IMR-90 (cell line): Measurements from ENCODE around the gene TBCD. TPM values are rescaled to one million over a fixed set of nuclear protein-coding genes. Genes with fewer than 3 reads are reported as not detected.

Experiments
- ATAC-seq: fragments of 200-7000 bp; cut with Tn5 transposase; 2 replicates; pipeline ENCODE4 v1.9.1; 2020; ENCODE audit warnings: low read depth, mild to moderate bottlenecking, moderate library complexity
- BruUV-seq: library from RNA; stranded (reverse); fragments of 400-500 nt; replicated peaks from 2 replicates; lab custom pipeline; 2021; lab: Mats Ljungman, UMichigan
- CTCF ChIA-PET: fragments of 300-600 bp; formaldehyde crosslinking; extraction: SDS; loops from one replicate; lab custom pipeline; 2021; ENCODE audit warnings: antibody characterized with exemption; lab: Yijun Ruan, JAX
- POLR2A ChIA-PET: fragments of 300-600 bp; sonication (Branson Sonifier 250); formaldehyde crosslinking; loops from one replicate; lab custom pipeline; 2022; ENCODE audit warnings: antibody characterized with exemption; ENCODE audit not compliant: unreplicated experiment; lab: Charles Lee
- DNase-seq: peaks from one replicate; pipeline ENCODE4 v3.0.0; 2013
- H2AFZ ChIP-seq: replicated peaks from 2 replicates; pipeline ENCODE3; 2013; ENCODE audit warnings: low read length, mild to moderate bottlenecking; ENCODE audit not compliant: poor library complexity
- H2AK5ac ChIP-seq: 2 replicates; pipeline ENCODE4 v1.6.1; 2013; ENCODE audit warnings: low read depth, low read length, inconsistent platforms
- H2AK9ac ChIP-seq: replicated peaks from 2 replicates; pipeline ENCODE3; 2013; ENCODE audit warnings: mild to moderate bottlenecking, low read depth, low read length, moderate library complexity; ENCODE audit not compliant: poor library complexity
- H2BK120ac ChIP-seq: 2 replicates; pipeline ENCODE4 v1.6.1; 2013; ENCODE audit warnings: low read depth, low read length, inconsistent platforms
- H2BK15ac ChIP-seq: 3 replicates; pipeline ENCODE4 v1.6.1; 2013; ENCODE audit warnings: low read depth, low read length, inconsistent platforms
- H2BK20ac ChIP-seq: 2 replicates; pipeline ENCODE4 v1.6.1; 2013; ENCODE audit warnings: low read depth, mild to moderate bottlenecking, inconsistent platforms, low read length, moderate library complexity
- H2BK5ac ChIP-seq: 2 replicates; pipeline ENCODE4 v1.6.1; 2013; ENCODE audit warnings: mild to moderate bottlenecking, low read depth, low read length, inconsistent platforms; ENCODE audit not compliant: poor library complexity, severe bottlenecking
- H3K14ac ChIP-seq: replicated peaks from 2 replicates; pipeline ENCODE4 v1.6.1; 2013; ENCODE audit warnings: low read depth, low read length, inconsistent platforms
- H3K18ac ChIP-seq: 2 replicates; pipeline ENCODE4 v1.6.1; 2013; ENCODE audit warnings: low read depth, low read length, control low read depth
- H3K23ac ChIP-seq: 2 replicates; pipeline ENCODE4 v1.6.1; 2013; ENCODE audit warnings: low read depth, low read length, inconsistent platforms
- H3K27ac ChIP-seq: 2 replicates; pipeline ENCODE4 v1.5.1; 2013; ENCODE audit warnings: mild to moderate bottlenecking, control low read depth, low read length; ENCODE audit not compliant: insufficient read depth
- H3K27me3 ChIP-seq: 2 replicates; pipeline ENCODE4 v1.6.1; 2013; ENCODE audit warnings: low read length; ENCODE audit not compliant: control insufficient read depth, insufficient read depth
- H3K36me3 ChIP-seq: 2 replicates; pipeline ENCODE4 v1.6.1; 2013; ENCODE audit warnings: low read length, mixed read lengths; ENCODE audit not compliant: control insufficient read depth, insufficient read depth
- H3K4ac ChIP-seq: 2 replicates; pipeline ENCODE4 v1.6.1; 2013; ENCODE audit warnings: low read depth, low read length, inconsistent platforms
- H3K4me1 ChIP-seq: 2 replicates; pipeline ENCODE4 v1.6.1; 2013; ENCODE audit warnings: low read length, mixed read lengths; ENCODE audit not compliant: control insufficient read depth, insufficient read depth
- H3K4me2 ChIP-seq: 2 replicates; pipeline ENCODE4 v1.6.1; 2013; ENCODE audit warnings: low read depth, mild to moderate bottlenecking, control low read depth, low read length, moderate library complexity
- H3K4me3 ChIP-seq: 2 replicates; pipeline ENCODE4 v1.5.1; 2013; ENCODE audit warnings: low read depth, mild to moderate bottlenecking, control low read depth, low read length, moderate library complexity; ENCODE audit not compliant: insufficient read depth
- H3K56ac ChIP-seq: 2 replicates; pipeline ENCODE4 v1.6.1; 2013; ENCODE audit warnings: low read length, inconsistent platforms; ENCODE audit not compliant: insufficient read depth; ENCODE audit errors: extremely low read depth
- H3K79me1 ChIP-seq, 2 experiments: 2 replicates each; pipeline ENCODE4 v1.6.1; 2013; ENCODE audit warnings: low read length in 2 of 2, inconsistent platforms in 1 of 2, low read depth in 1 of 2
- H3K9ac ChIP-seq: 2 replicates; pipeline ENCODE4 v1.6.1; 2013; ENCODE audit warnings: low read depth, low read length, control low read depth
- H3K9me1 ChIP-seq: 2 replicates; pipeline ENCODE4 v1.6.1; 2013; ENCODE audit warnings: low read length, inconsistent platforms; ENCODE audit not compliant: insufficient read depth
- H3K9me3 ChIP-seq: 2 replicates; pipeline ENCODE4 v1.6.1; 2013; ENCODE audit warnings: low read length; ENCODE audit not compliant: control insufficient read depth, insufficient read depth
- H4K20me1 ChIP-seq: 2 replicates; pipeline ENCODE4 v1.6.1; 2013; ENCODE audit warnings: low read length, inconsistent platforms; ENCODE audit not compliant: insufficient read depth
- H4K5ac ChIP-seq: 2 replicates; pipeline ENCODE4 v1.6.1; 2013; ENCODE audit warnings: mild to moderate bottlenecking, low read depth, low read length, control low read depth
- H4K8ac ChIP-seq, 2 experiments: 2 replicates each; pipeline ENCODE4 v1.6.1; 2013; ENCODE audit warnings: low read depth in 2 of 2, low read length in 2 of 2, control low read depth in 1 of 2, inconsistent platforms in 1 of 2
- H4K91ac ChIP-seq: 2 replicates; pipeline ENCODE4 v1.6.1; 2013; ENCODE audit warnings: low read depth, low read length, inconsistent platforms; ENCODE audit not compliant: insufficient read depth
- RAD21 ChIP-seq: IDR thresholded peaks from 2 replicates; pipeline ENCODE4 v1.6.1; 2012; ENCODE audit warnings: low read length, improper control_type of control experiment
- SMC3 ChIP-seq: fragments of 150-350 bp; IDR thresholded peaks from 2 replicates; pipeline ENCODE4 v1.6.1; 2016; ENCODE audit warnings: low read depth, mild to moderate bottlenecking, antibody characterized with exemption, low read length, moderate library complexity
- USF2 ChIP-seq: fragments of 150-350 bp; IDR thresholded peaks from 2 replicates; pipeline ENCODE4 v1.6.1; 2017; ENCODE audit warnings: mild to moderate bottlenecking, antibody characterized with exemption, low read length, low read depth
- WGBS, 2 experiments: methylation state at CpG; one replicate each; pipeline versions ENCODE4 v1.1.5 to v1.1.7; 2013; ENCODE audit warnings: missing lambda C conversion rate in 2 of 2; ENCODE audit not compliant: insufficient read length in 1 of 2; ENCODE audit errors: extremely low coverage in 2 of 2; 5-methylcytosine and 5-hydroxymethylcytosine counted together
- dilution Hi-C: fragments of 300-500 bp; cut with HindIII; formaldehyde crosslinking; loops from one replicate; pipeline ENCODE4 v1.14.3; 2018; ENCODE audit warnings: low sequenced_read_pairs; ENCODE audit not compliant: unreplicated experiment
- in situ Hi-C: fragments of 300-500 bp; cut with MboI; formaldehyde crosslinking; loops from 3 replicates; pipeline ENCODE4 v1.14.3; 2019; ENCODE audit warnings: low sequenced_read_pairs, inconsistent platforms, mixed read lengths
- intact Hi-C: fragments of 100-400 bp; cut with micrococcal nuclease; formaldehyde crosslinking; loops from 2 replicates; pipeline ENCODE4 v1.10.0; 2022
- polyA plus RNA-seq, 3 experiments: library from polyadenylated mRNA; depleted of rRNA; stranded (reverse); fragments of >200 nt; gene quantifications; 2 replicates each; pipeline ENCODE4 v1.2.3, GENCODE V29; 2012; ENCODE audit warnings: low replicate concordance in 1 of 3
- total RNA-seq: library from RNA; depleted of rRNA; stranded (reverse); fragments of >200 nt; gene quantifications from 2 replicates; pipeline ENCODE4 v1.2.3, GENCODE V29; 2012

Gene TBCD
- total and polyA plus RNA-seq, 2 of the 4 experiments (the other 2 are of a cell fraction), result 21.9 to 54.5 TPM

- H3K4me3 ChIP-seq, result no peak overlapping the region
- BruUV-seq, result no TSS peak
- peaks cover 3 to 38% of the 10 kb centered on the region in 2 experiments; a peak in 3 of 4 replicates for H3K79me1 ChIP-seq
- no peak overlapping the region for H4K5ac ChIP-seq
- H3K9me1 ChIP-seq, result no peaks in the 10 kb centered on the region; the same call in 1 of the 2 replicates
- no peak overlapping the region for H3K56ac ChIP-seq
- CTCF ChIA-PET, result no interaction called here
- H2AK5ac ChIP-seq, result no peak overlapping the region
- no peak overlapping the region for H2BK5ac ChIP-seq
- dilution Hi-C loops (no loop called here), intact Hi-C loops (no loop called here), in situ Hi-C loops (loop anchor here (10.0 kb wide), 1 partner anchor 425 kb away; the partner anchor contains the start of gene TEX19)
- H3K9ac ChIP-seq, result no peak overlapping the region
- no peak overlapping the region for H3K4ac ChIP-seq
- no peak overlapping the region for H3K14ac ChIP-seq
- H3K4me1 ChIP-seq, result peaks cover 4% of the 10 kb centered on the region; the same call in 1 of the 2 replicates
- no peak overlapping the region for H2BK20ac ChIP-seq
- no peak for DNase-seq
- H3K18ac ChIP-seq, result no peak overlapping the region
- no peak overlapping the region for H3K23ac ChIP-seq
- no peak overlapping the region for H3K27ac ChIP-seq
- no peaks in the 10 kb centered on the region for H3K9me3 ChIP-seq
- H2BK15ac ChIP-seq, result no peak overlapping the region
- no peaks in the 10 kb centered on the region for H3K27me3 ChIP-seq
- H3K4me2 ChIP-seq, result no peak overlapping the region
- WGBS, 2 experiments, result 97% methylated on average over 14 of the region's 23 CpGs; no CpG with 5 or more reads in 1 of the 2 experiments
- peaks cover 19% of the 10 kb centered on the region for H4K20me1 ChIP-seq
- no peak overlapping the region for H2BK120ac ChIP-seq
- no peak for TF ChIP-seq USF2
- no peak for TF ChIP-seq RAD21
- TF ChIP-seq SMC3, result no peak
- no peak for ATAC-seq
- H4K8ac ChIP-seq, result no peak overlapping the region
- H2AK9ac ChIP-seq, result no peak overlapping the region
- POLR2A ChIA-PET, result no interaction called here
- peaks cover 17% of the 10 kb centered on the region for H3K36me3 ChIP-seq
- no peak overlapping the region for H2AFZ ChIP-seq
- no peak overlapping the region for H4K91ac ChIP-seq
Measured at GRCh38 chr17:82779541-82779940, 27.7 kb downstream of the TBCD start.
